HG03045 (cell line): ENCODE measurements around the gene DOCK6.
"Not testable (repeated sequence)": the region's sequence is repeated elsewhere in the genome, so short reads cannot be mapped to it uniquely, and the experiment has no call there.

ENCODE experiments used
- ATAC-seq: cut with Tn5 transposase; IDR thresholded peaks from one replicate; pipeline ENCODE4 v1.9.1; 2021; ENCODE audit warnings: mild to moderate bottlenecking, moderate library complexity; ENCODE audit not compliant: unreplicated experiment

DOCK6 gene

DNA sequence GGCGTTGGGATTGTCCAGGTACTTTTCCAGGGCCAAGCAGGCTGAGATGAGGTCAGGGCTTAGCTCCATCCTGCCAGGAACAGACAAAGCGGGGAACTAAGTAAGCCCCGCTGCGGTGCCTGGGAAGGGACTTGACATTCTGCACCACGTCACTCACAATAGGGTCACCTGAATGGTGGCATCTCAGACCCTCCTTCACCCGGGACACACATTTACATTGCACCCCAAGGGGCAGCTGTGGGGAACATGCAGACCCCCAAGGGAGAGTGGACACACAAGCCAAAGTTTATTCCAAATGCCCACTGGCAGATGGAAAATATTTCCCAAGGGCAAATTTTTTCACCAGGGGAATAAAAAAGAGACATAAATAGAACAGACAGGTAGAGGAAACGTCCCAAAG is 86.4 kb downstream of the DOCK6 start:
- ATAC-seq = no peak

DNA sequence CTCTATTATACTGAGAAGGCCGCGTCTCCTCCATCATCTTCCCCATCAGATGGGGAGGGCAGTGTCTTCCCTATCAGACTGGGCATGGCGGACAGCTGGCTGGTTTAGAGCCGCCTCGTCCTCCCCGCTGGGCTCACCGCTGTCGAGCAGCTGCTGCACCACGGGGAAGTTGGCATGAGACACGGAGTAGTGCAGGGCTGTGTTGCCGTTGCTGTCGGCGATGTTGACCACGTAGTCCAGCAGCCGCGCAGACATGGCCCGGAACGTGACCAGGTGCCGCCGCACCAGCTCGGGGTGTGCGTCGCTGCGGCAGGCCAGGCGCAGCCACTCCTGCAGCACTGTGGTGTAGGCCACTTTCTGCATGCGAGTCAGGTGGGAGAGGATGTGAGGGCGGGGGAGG is 88.0 kb downstream of the DOCK6 start:
- ATAC-seq = no peak

GRCh38 chr19:11173516-11174155 is 88.7 kb downstream of the DOCK6 start:
- no peak for ATAC-seq

- no peak for ATAC-seq
Observed at GRCh38 chr19:11172576-11172975, 89.7 kb downstream of the DOCK6 start.

- no peak for ATAC-seq
Observed at GRCh38 chr19:11171144-11171543, 91.2 kb downstream of the DOCK6 start.

GRCh38 chr19:11169896-11170678 is 92.2 kb downstream of the DOCK6 start:
- no peak for ATAC-seq

GRCh38 chr19:11168568-11168967 is 93.8 kb downstream of the DOCK6 start:
- no peak for ATAC-seq

- ATAC-seq = no peak
Observed at GRCh38 chr19:11166281-11167142, 95.8 kb downstream of the DOCK6 start.

DNA sequence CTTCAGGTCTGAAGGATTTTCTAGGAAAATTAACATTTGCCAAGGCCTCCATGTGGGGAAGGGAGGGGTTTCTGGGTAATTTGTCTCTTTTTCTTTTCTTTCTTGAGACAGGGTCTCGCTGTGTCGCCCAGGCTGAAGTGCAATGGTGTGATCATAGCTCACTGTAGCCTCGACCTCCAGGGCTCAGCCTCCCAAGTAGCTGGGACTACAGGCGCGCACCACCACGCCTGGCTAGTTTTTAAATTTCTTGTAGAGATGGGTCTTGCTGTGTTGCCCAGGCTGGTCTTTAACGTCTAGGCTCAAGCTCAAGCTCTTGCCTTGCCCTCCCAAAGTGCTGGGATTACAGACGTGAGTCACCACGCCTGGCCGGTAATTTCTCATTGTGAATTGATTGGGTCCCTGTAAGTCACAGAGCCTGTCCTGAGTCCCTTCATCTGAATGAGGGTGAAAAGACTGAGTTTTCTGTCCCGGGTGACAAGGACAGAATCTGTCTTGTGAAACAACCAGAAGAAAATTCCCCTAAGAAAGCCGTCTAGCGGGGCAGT is 96.8 kb downstream of the DOCK6 start:
- no peak for ATAC-seq

DNA sequence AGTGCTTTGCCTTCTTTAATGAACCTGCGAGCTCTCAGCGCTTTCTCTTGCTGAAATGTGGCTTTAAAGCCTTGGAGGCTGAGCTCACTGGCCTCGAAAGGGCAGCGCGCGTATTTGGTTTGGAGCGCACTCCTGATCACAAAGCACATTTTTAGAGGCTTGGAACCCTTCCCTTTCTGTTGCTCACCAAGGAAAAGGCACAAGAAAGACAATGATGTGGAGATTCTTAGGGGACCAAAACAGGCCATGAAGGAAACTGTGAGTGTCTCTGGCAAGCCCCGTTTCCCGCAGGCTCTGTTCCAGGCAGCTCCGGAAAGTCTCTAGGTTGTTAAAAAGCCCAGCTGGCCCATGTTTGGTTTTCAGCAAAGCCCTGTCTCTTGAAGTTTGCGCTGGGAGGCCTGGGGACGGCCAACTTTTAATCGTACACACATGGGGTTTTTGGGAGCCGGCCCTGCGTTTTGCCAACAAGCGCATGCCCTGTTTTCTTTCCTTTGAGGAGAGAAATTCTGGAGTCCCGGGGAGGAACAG is 97.4 kb downstream of the DOCK6 start:
- ATAC-seq = no peak

DNA sequence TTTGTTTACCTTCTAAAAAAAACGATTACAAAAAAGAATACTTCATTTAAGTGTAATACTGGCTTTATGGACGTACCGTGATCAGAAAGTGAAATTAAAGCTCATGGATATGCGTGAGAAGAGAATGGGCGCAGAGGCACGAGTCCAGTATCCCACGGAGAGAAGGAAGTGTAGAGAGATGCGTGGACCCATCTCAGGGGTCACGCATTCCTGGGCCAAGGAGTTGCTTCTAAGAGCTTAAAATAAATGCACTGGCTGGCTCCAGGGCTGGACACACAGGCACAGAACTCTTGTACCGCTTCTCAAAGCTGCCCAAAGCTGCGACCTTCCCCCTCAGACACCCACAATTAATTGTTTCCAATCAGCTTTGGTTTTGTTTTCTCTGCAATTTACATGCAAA is 98.0 kb downstream of the DOCK6 start:
- ATAC-seq = no peak

- not testable (repeated sequence) for ATAC-seq
Observed at GRCh38 chr19:11160440-11160768, 101.9 kb downstream of the DOCK6 start.

- ATAC-seq = no peak
Observed at GRCh38 chr19:11159598-11160439, 102.5 kb downstream of the DOCK6 start.

GRCh38 chr19:11155373-11156120 is 106.8 kb downstream of the DOCK6 start, which contains the start of gene SPC24:
Gene SPC24, minus strand, starts transcription at chr19:11155782. Its CDS starts 6 bp downstream, at chr19:11155776.
- ATAC-seq = peak; percentile 98

DNA sequence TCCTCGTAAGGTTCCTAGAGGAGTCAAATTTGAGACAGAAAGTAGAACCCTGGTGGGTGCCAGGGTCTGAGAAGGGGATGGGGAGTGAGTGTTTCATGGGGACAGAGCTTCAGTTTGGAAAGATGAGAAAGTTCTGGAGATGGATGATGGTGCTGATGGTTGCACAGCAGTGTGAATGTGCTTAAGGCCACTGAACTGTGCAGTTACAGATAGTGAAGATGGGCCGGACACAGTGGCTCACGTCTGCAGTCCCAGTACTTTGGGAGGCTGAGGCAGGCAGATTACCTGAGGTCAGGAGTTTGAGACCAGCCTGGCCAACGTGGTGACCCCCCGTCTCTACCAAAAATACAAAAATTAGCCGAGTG is 107.7 kb downstream of the DOCK6 start:
- no peak for ATAC-seq

GRCh38 chr19:11152318-11153062 is 109.8 kb downstream of the DOCK6 start:
- no peak for ATAC-seq

- no peak for ATAC-seq
Observed at GRCh38 chr19:11151181-11151580, 111.1 kb downstream of the DOCK6 start.
